NCI-H146 treated with DMSO at 0.1 percent for 48 hours (cell line): Measurements from ENCODE around the gene TSSK3.
A peak's percentile ranks its signal among the peaks of the same experiment; 100 is the strongest.
"Not testable (repeated sequence)": the region's sequence is repeated elsewhere in the genome, so short reads cannot be mapped to it uniquely, and the experiment has no call there.

Source experiments
- DNase-seq: peaks from one replicate; lab custom pipeline; 2025; ENCODE audit not compliant: unreplicated experiment; lab: John Stamatoyannopoulos, UW

The TSSK3 gene

DNA sequence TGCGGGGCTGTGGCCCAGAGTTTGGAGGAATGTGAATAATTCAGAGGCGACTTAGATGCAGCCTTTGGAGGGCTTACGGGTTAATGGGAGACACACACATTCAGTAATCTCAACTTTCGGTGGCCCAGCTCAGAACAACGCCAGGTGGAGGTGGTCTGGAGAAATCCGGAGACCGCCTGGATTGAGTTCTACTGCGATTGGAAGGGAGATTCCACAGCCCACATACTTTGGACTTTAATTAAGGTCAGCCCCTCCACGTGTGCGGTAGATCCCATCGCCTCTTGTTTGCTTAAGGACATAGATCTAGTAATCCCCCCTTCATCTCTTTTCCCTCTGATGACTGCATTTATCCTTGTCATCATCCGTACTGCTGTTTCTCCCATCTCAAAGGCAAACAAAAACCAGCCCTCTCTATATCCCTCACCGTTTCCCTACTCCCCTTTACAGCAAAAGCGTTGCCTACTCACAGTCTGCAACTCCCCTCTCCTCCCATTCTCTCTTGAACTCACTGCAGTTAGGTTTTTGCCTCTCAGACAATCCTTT lies 32.6 kb downstream of the TSSK3 start:
- peak; percentile 41 for DNase-seq

DNA sequence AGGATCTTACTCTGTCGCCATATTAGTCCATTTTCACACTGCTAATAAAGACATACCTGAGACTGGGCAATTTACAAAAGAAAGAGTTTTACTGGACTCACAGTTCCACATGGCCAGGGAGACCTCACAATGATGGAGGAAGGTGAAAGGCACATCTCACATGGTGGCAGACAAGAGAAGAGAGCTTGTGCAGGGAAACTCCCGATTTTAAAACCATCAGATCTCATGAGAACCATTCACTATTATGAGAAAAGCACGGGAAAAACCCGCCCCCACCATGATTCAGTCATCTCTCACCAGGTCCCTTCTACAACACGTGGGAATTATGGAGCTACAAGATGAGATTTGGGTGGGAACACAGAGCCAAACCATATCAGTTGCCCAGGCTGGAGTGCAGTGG lies 34.2 kb downstream of the TSSK3 start:
- DNase-seq = not testable (repeated sequence)

DNA sequence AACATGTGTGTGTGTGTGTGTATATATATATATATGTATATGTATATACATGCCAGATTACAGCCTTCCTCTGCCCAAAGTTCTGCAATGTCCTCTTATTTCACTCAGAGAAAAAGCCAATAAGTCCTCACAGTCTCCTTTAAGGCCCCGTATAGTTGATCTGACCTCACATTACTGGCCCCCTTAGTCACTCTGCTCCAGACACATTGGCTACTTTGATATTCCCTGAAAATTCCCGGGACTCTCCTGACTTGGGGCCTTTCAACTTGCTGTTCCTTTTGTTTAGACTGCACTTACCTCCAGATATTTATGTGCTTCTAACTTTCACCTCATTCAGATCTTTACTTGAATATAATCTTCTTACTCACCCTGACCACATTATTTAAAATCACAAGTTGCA lies 36.1 kb downstream of the TSSK3 start:
- no peak for DNase-seq

DNA sequence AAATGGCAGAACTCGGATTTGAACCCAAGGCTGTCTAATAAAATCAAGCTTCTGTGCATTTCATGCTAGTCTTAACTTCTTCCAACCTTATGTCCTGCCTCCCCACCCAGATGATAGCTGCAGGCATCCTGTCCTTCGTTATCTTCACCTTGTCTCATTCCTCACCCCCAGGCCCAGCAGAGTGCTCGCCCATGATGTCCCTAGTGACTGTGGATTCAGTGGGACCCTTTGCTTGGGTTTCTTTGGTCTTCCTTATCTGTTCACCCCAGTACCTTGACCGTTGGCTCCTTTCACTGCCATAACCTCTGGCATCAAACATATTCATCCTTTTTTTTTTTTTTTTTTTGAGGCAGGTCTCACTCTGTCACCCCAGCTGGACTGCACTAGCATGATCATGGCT lies 37.5 kb downstream of the TSSK3 start:
- DNase-seq = no peak

DNA sequence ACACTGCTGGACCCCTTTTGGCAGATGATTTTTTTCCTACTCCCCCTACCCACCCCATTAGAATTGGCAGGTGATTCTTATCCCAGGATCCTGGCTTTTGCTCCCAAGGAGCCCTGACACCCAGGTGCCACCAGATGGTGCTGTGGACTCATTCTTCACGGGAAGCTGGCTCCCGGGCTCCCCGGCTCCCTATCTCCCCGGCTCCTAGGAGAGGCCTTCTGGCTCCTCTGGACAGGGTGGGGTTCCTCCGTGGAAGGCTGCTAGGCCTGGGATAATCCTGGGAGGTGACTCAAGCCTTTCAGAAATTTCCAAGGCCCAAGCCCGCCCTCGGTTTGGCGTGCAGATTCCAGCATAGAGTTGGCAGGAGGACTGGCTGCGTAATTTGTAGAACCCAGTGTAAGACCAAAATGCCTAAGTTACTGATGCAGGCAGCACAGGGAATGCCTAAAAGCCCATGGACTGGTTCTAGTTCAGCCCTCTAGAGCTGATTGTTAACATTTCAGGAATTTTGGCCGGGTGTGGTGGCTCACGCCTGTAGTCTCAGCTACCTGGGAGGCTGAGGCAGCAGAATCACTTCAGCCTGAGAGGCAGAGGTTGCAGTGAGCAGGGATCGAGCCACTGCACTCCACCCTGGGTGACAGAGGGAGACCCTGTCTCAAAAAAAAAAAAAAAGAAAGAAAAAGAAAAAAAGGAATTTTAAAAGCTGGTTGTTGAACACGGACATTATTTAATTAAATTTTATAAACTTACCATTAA lies 38.7 kb downstream of the TSSK3 start:
- DNase-seq = peak; percentile 18

DNA sequence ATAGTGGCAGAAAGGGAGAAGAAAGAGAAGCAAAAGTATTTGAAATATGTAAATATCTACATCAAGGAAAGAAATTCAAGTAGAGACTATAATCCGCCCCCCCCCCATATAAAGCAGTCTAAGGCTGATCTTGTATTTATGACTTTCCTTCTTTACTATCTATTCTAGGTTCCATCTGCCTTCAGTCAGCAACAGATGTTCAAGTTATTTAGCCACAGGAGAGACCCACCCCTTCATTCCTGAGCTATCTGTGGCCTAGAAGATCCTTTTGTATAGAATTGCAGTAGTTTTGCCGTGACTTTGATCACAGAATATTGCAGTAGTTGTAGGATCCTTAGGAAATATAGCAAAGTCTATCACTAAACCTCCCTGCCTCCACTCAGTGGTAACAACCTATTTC lies 42.6 kb downstream of the TSSK3 start:
- no peak for DNase-seq

DNA sequence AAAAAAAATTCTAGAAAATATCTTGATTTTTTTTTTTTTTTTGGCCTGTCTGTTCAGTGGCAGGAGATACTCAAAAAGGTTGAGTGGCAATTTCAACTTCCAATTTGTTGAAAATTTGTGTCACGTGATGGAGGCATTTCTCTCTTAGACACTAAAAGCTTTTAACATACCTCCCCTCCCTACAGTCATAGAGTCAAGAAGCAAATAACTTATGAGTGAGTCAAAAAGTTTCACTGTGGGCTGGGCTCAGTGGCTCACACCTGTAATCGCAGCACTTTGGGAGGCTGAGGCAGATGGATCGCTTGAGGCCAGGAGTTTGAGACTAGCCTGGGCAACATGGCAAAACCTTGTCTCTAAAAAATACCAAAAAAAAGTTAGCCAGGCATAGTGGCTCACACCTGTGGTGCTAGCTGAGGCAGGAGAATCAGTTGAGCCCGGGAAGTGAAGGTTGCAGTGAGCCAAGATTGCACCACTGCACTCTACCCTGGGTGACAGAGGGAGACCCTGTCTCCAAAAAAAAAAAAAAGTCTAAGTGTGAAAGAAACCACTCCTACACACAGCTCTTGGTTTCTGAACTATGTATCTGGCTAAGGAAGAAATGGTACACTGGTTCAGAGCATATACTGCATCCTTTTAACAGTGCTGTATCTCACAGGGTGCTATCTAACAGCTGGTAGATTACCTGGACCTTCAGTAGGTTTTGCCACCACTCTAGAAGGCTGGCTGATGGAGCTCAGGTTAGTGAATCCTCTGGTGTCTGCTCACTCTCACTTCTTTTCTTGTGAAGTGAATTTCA lies 43.5 kb downstream of the TSSK3 start:
- DNase-seq = no peak

DNA sequence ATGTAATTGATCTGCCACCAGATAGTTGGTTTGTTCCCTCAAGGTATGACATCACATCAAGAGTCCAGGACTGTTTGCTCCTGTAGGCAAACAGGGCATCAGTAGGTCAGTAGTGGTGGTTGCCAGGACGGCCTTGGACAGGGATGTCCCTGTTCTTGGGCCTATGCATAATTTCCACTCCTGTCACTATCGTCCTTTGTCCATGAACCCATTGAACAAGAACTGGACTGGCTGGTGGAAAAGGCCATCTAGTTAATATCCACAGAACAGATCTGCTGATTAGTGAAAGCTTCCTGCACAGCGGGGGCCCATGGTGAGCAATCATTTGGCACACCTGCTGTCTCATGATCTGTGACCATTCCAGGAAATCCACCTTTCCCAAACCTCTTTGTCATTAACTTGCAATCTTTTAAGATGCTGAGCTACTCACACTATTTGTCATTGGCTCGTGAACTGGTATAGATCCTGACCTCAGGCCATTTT lies 44.3 kb downstream of the TSSK3 start:
- DNase-seq = peak; percentile 57

DNA sequence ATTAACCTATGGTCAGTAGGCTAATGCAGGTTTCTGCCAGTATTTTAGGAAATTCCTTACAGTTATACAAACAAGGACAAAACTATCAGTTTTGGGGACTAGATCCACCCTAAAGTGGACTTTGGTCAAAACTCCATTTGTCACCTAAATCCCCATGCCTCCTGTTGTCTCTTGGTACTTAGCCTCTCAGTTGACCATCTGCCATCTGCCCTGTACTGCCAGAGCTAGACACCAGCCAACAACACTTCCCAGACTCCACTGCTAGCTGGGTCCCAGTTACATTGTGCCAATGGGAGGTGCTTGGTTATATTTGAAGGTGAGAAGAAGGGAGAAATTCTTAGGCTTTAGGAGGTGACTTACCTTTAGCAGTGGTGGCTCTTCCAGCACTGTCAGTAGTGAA lies 48.9 kb downstream of the TSSK3 start:
- no peak for DNase-seq

DNA sequence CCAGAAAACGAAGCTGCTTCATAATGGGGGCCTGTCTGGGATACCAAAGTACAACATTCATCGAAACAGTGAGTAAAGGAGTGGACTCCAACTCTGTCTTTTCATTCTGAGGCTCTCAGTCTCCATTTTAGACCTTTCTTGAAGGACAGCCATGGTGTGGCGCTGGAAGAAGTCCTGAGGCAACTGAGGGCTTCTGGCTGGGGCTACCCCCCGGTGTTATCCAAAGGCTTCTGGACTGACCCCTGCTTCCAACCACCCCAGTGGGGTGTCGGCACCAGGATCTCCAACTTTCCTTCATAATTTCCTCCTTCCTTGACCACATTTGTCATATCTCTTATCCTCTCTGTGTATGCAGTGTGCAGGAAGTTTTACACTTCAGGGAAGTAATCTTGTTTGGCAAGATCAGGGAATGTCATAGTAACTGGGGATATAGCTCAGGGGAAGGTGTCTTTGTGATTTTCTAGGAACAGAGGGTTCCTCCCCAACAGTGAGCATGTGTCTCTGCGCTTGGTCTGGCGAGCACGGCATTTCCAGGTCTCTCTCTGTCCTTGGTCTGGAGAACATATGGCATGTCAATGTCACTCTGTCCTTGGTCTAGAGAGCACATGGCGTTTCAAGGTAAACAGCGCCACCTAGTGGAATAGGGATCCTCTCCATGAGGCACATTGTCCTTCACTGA lies 51.3 kb downstream of the TSSK3 start:
- DNase-seq = no peak
